NOMO-1 (cell line): ENCODE data around the gene MED15.
A peak's percentile ranks its signal among the peaks of the same experiment; 100 is the strongest.

ENCODE experiments used
- DNase-seq, 2 experiments: peaks; one replicate each; lab custom pipeline; 2025; ENCODE audit not compliant: unreplicated experiment in 2 of 2; lab: John Stamatoyannopoulos, UW

MED15 gene

DNA sequence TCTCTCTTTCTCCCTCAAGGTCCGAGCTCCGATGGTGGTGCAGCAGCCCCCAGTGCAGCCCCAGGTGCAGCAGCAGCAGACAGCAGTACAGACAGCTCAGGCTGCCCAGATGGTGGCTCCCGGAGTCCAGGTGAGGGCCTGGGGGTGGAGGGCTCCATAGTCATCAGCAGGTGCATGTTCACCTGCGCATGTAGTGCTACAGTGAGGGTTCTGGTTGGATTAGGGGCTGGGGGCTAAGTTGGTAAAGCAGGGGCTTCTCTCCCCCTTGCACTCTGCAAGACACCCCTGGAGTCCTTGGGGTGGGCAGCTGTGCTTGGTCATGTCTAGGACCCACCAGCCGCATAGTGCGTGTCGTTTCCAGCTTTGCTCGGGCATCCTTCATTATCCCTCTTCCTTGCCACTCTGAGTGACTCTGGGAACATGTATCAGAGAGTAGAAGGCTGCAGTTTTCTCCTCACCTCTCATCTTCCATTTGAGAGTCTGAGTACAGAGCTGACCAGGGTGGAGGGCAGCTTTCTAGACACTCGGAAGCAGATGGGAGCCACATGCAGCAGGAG lies 61.2 kb downstream of the MED15 start:
- no peak for DNase-seq

DNA sequence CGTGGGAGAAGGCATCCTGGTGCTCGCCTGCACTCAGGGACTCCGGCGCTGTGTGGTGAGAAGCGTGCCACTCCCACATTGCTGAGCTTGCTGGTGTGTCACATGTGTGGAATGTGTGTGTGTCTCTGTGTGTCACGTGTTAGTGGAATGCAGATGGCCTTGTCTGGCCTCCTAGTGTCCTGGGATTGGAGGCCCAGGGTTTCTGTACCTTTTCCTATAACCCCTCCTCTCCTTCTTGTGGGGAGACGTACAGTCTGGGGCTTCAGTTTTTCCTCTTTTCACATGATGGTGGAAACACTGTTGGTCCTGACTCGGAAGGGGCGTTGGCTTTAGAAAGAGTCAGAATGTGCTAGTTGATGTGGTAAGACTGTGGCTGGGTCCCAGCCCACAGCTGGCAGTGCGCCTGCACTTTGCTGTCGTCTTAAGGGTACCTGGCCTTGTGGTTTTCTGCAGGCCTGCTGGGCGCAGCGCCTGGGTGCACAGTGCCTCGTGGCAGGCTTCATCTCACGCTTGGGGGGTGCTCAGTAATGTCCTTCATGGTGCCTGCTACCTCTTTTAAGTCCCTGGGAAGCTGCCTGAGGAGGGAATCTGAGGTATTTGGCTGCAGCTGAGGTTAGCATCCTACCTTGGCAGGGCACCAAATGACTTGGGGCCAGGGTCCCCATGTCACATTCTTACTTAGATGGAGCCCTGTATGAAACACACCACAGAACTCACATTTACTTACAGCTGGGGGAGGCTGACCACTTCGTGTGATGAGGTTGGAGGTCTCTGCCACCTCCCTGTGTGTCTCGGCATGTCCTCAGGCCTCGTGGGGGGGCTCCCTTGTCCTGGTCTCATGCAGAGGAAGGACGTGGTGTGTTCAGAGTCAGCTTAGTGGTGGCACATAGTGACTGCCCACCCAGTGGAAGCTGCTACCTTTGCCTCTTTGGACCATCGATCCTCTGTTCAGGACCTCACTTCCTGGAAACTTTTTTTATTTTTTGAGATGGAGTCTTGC lies 61.9 kb downstream of the MED15 start:
- DNase-seq, result no peak

DNA sequence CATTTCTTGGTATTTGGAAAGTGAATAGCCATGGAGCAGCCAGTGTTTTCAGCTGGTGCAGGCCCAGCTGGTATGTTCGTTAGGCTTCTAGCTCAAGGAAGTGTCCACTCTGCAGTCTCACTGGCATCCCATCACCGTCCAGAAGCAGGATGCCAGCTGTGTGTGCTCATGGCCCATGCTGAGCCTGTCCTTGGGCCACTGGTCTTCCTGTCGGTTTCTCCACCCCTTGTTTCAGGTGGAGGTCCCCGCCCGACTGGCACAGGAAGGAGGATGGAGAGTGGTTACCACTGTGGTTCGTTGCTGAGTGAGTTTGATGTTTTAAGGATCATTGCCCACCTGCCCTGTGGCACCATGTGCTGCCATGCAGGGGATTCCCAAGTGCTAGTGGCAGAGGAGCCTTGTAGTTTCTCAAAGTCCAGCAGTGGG lies 63.7 kb downstream of the MED15 start:
- DNase-seq, result no peak

GRCh38 chr22:20571531-20572007 lies 64.2 kb downstream of the MED15 start:
- peak in 1 of 2 experiments; percentile 2 for DNase-seq

- DNase-seq, result no peak
Observed at GRCh38 chr22:20572132-20572802, 64.9 kb downstream of the MED15 start.

DNA sequence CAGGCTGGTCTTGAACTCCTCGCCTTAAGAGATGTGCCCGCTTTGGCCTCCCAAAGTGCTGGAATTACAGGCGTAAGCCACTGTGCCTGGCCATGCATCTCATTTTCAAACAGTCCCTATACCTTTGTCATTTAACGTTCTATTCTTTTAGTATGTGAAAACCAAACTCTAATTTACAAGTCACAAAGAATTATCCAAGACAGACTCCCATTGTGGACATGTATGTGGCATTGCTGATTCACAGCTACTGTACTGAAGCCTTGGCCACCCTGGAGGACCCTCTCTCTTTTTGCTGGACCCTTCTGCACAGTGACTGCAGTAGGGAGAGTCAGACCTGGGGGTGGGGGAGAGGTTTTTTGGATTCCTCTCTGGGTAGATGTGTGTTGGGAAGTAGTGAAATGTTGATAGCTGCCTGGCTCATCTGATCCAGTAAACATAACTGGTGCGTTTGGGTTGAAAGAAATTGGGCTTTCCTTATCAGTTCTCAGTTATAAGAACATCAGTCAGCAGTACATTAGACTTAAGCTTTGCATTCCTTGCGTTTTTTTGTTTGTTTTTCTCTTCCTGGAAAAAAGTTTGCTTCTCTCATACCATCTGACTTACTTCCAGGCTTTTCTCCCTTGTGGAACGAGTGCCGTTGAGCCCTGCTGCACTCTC lies 65.9 kb downstream of the MED15 start:
- DNase-seq, result no peak

- no peak for DNase-seq
Observed at GRCh38 chr22:20573833-20574615, 66.6 kb downstream of the MED15 start.

- no peak for DNase-seq
Observed at GRCh38 chr22:20574920-20575353, 67.5 kb downstream of the MED15 start.

GRCh38 chr22:20575724-20576444 lies 68.5 kb downstream of the MED15 start:
- no peak for DNase-seq

- no peak for DNase-seq
Observed at GRCh38 chr22:20576445-20576816, 69.0 kb downstream of the MED15 start.

DNA sequence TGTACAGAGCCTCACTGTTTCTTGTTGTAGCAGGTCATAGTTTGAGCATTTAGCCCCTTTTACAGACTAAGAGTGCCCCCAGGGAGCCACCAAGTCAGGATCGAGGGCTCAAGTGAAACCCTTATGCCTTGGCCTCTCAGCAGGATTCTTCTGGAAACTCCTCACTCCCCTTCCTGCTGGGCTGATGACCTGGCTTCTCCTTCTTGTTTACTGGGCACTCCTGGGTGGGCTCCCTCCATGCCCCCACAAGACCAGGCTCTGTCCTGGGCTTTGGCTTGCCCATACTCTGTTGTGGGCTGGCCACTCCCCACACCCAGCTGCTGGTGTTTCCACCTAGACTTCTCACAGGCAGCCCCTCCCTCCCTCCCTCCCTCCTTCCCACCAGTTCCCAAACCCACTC lies 69.6 kb downstream of the MED15 start:
- DNase-seq, result no peak

- DNase-seq, result no peak
Observed at GRCh38 chr22:20577549-20577975, 70.2 kb downstream of the MED15 start.

DNA sequence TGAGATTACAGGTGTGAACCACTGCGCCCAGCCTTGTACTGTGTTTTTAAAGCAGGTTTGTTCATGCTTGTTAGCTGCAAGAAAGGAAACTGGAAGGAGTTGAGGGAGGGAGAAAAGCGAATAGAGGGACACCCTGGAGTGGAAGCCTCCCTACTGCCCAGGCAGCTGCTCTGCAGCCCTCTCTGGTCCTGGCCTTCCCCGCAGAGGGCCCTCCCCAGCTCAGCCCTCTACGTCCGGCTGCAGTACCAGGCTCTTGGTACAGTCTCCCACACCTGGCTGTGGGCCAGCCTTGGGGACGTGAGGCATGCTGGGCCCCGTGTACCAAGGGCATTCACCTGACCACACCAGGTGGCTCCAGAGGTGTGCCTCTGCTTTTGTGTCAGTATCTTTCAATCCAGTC lies 70.8 kb downstream of the MED15 start:
- no peak for DNase-seq

DNA sequence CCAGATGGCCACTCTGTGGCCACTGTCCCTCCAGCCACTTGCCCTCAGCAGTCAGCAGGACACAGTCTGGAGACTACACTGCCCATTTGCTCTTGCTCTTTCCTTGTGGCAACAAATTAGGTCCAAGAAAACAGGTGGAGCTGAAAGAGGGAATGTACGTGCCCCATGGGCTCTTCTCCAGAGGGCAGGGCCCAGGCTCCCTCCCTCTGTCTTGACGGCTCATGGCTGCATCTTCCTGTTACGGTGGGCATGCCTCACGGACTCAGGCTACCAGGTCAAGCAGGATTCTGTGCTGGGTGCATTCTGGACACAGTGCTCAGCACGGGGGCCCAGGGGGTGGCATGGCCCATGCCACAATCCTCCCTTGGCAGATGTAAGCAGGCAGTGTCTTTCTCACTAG lies 71.3 kb downstream of the MED15 start:
- no peak for DNase-seq

DNA sequence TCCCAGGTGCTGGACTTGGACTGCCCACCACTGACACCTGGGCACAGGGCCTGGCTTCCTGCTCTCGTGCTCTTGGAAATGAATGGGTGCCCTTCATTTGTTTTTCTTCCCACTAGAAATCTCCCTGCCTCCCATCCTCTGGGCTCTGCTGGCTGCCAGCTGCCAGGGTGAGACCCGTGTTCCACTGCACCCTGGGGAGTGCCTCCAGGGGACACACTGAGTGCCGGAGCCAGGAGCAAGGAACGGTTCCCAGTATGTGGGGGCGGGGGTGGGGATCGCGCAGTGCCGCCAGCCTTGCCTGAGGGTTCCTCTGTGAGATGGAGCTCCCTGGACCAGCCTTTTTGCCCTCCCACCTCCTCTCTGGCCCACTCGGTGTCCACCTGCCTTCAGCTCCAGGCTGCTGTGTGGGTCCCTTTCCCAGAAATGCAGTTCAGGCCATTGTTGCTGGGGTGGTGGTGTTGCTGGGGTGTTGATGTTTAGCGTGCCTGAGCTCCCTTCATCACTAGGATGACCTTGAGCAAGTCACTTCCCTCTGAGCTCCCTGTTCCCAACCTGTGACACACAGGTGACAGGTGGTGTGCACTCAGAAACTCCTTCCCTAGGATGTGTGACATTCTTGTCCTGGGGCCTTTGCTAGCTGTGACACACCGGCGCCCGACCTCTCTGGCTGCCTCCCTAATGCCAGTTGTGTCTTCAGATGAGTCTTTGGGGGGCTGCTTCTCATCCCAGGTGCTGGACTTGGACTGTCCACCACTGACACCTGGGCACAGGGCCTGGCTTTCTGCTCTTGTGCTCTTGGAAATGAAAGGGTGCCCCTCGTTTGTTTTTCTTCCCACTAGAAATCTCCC lies 72.1 kb downstream of the MED15 start:
- no peak for DNase-seq

DNA sequence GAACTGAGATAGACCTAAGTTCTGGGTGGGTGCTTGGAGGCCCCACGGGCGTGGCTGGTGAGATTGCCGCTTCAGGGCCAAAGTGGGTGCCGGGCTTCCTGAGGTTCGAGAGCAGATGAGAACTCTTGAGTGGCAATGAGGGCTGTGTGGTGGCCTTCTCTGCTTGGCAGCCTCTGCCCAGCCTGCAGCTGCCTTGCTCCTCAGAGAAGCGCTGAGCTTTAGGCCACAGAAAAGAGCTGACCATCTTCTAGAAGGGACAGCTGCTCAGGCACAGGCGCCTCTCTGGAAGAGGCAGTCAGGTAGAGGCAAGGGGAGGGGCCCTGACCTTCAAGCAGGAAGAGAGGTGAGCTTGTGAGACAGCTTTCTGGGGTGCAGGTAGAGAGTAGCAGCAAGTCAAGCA lies 72.8 kb downstream of the MED15 start:
- DNase-seq, result no peak

DNA sequence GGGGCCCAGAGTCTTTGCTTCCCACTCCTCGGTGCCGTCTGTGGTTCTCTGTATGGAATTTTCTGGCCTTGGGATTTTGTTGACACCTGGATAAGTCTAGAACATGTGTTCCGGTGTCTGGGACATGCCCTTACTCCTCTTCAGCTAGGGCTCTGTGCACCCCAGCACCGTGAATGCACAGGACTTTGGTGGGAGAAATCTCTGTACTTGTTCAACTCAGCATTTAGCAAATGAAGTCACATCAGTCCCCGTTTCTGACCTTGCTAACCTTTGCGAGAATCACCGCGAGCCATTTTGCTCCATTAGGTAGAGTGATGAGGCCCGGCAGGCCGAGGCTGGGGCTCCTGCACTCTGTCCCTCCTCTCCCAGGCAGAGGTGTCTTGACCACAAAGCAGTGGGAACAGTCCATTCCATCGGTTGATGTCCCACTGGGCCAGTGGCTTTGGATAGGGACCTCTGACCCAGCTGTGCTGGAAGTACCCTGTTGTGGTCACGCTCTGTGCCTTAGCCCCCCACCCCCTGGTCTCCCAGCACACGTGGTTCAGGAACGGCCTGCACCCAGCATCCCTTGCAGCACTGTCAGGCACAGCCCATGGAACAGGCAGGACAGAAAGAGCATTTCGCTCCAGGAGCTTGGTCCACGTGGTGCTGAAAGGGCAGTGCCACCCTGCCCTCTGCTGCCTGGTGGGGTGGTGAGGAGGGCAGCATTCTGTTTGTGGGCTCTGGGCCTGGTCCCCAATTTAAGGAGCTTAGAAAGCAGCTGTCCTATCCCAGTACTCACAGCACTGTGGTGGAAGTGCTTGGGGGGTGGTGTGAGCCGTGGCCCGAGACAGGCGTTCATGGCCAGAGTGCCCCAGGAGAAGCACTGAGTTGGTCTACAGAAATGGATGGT lies 73.4 kb downstream of the MED15 start:
- DNase-seq, result no peak
